HUES6 (cell line): ENCODE data around the gene CEP170B.
"Not testable (repeated sequence)": the region's sequence is repeated elsewhere in the genome, so short reads cannot be mapped to it uniquely, and the experiment has no call there.

Experiments used
- H3K27ac ChIP-seq: 2 replicates; pipeline ENCODE4 v1.7.0; 2013; ENCODE audit warnings: low read depth, mild to moderate bottlenecking, low read length, inconsistent platforms
- H3K27me3 ChIP-seq: 2 replicates; pipeline ENCODE4 v1.6.1; 2013; ENCODE audit warnings: low read length; ENCODE audit not compliant: control insufficient read depth, insufficient read depth
- H3K36me3 ChIP-seq: 2 replicates; pipeline ENCODE4 v1.6.1; 2013; ENCODE audit warnings: low read length; ENCODE audit not compliant: control insufficient read depth, insufficient read depth
- H3K4me1 ChIP-seq: 2 replicates; pipeline ENCODE4 v1.6.1; 2013; ENCODE audit warnings: low read length; ENCODE audit not compliant: control insufficient read depth, insufficient read depth
- H3K4me3 ChIP-seq: 2 replicates; pipeline ENCODE4 v1.5.1; 2013; ENCODE audit warnings: low read depth, low read length
- H3K9ac ChIP-seq: one replicate; pipeline ENCODE4 v1.6.1; 2013; ENCODE audit warnings: mild to moderate bottlenecking, low read length
- H3K9me3 ChIP-seq: 2 replicates; pipeline ENCODE4 v1.6.1; 2013; ENCODE audit warnings: low read depth, low read length; ENCODE audit not compliant: control insufficient read depth, insufficient read depth

The CEP170B gene

GRCh38 chr14:104938960-104939359, 73.9 kb downstream of the CEP170B start:
- H3K27me3 ChIP-seq, result peaks cover 51% of the 10 kb centered on the region
- H3K36me3 ChIP-seq, result no peaks in the 10 kb centered on the region
- no peak overlapping the region for H3K9ac ChIP-seq
- no peak overlapping the region for H3K4me3 ChIP-seq
- no peak overlapping the region for H3K27ac ChIP-seq
- no peaks in the 10 kb centered on the region; the same call in 1 of the 2 replicates for H3K4me1 ChIP-seq
- H3K9me3 ChIP-seq, result no peaks in the 10 kb centered on the region

- H3K4me1 ChIP-seq, result no peaks in the 10 kb centered on the region; the same call in 1 of the 2 replicates
- no peaks in the 10 kb centered on the region for H3K9me3 ChIP-seq
- H3K27ac ChIP-seq, result no peak overlapping the region
- no peak overlapping the region for H3K9ac ChIP-seq
- no peak overlapping the region for H3K4me3 ChIP-seq
- peaks cover 43% of the 10 kb centered on the region for H3K27me3 ChIP-seq
- H3K36me3 ChIP-seq, result no peaks in the 10 kb centered on the region
Observed at GRCh38 chr14:104939666-104940410, 74.8 kb downstream of the CEP170B start.

GRCh38 chr14:104940526-104941150, 75.6 kb downstream of the CEP170B start:
- Histone ChIP-seq H3K4me3 (no peak overlapping the region), H3K36me3 (no peaks in the 10 kb centered on the region), H3K4me1 (no peaks in the 10 kb centered on the region; the same call in 1 of the 2 replicates), H3K9ac (no peak overlapping the region), H3K9me3 (no peaks in the 10 kb centered on the region), H3K27me3 (peaks cover 35% of the 10 kb centered on the region), H3K27ac (no peak overlapping the region)

- H3K27me3 ChIP-seq, result peaks cover 30% of the 10 kb centered on the region
- no peaks in the 10 kb centered on the region for H3K36me3 ChIP-seq
- H3K9ac ChIP-seq, result no peak overlapping the region
- H3K4me3 ChIP-seq, result no peak overlapping the region
- no peaks in the 10 kb centered on the region; the same call in 1 of the 2 replicates for H3K4me1 ChIP-seq
- H3K9me3 ChIP-seq, result no peaks in the 10 kb centered on the region
- no peak overlapping the region for H3K27ac ChIP-seq
Observed at GRCh38 chr14:104941508-104942365, 76.7 kb downstream of the CEP170B start.

- Histone ChIP-seq H3K4me1 (no peaks in the 10 kb centered on the region; the same call in 1 of the 2 replicates), H3K4me3 (no peak overlapping the region), H3K36me3 (no peaks in the 10 kb centered on the region), H3K27me3 (peaks cover 21% of the 10 kb centered on the region), H3K9ac (no peak overlapping the region), H3K9me3 (no peaks in the 10 kb centered on the region), H3K27ac (no peak overlapping the region)
Observed at GRCh38 chr14:104942586-104942985, 77.5 kb downstream of the CEP170B start.

GRCh38 chr14:104943216-104944015, 78.3 kb downstream of the CEP170B start:
- not testable (repeated sequence) for H3K36me3 ChIP-seq, H3K9me3 ChIP-seq
- peaks cover 14% of the 10 kb centered on the region for H3K27me3 ChIP-seq

GRCh38 chr14:104944016-104944308, 78.9 kb downstream of the CEP170B start:
- H3K4me1 ChIP-seq, H3K9ac ChIP-seq, H3K4me3 ChIP-seq, H3K27ac ChIP-seq, H3K36me3 ChIP-seq, H3K27me3 ChIP-seq, H3K9me3 ChIP-seq: not testable (repeated sequence)

More at GRCh38 chr14:104943216-104944015, 78.3 kb downstream of the CEP170B start:
- not testable (repeated sequence) for H3K4me1 ChIP-seq, H3K9ac ChIP-seq, H3K27ac ChIP-seq, H3K4me3 ChIP-seq

GRCh38 chr14:104944436-104945205, 79.6 kb downstream of the CEP170B start:
- not testable (repeated sequence) for H3K9me3 ChIP-seq, H3K4me1 ChIP-seq, H3K27ac ChIP-seq, H3K4me3 ChIP-seq, H3K36me3 ChIP-seq, H3K9ac ChIP-seq, H3K27me3 ChIP-seq

- H3K9ac ChIP-seq, H3K27ac ChIP-seq, H3K4me1 ChIP-seq, H3K27me3 ChIP-seq, H3K4me3 ChIP-seq, H3K36me3 ChIP-seq, H3K9me3 ChIP-seq: not testable (repeated sequence)
Observed at GRCh38 chr14:104945266-104945665, 80.2 kb downstream of the CEP170B start.
